Activated CD4-positive, alpha-beta memory T cell treated with anti-CD3 and anti-CD28 coated beads for 36 hours (primary cell): ENCODE results near the gene TRPC5OS. TPM values are rescaled to one million over a fixed set of nuclear protein-coding genes. Genes with fewer than 3 reads are reported as not detected.

Experiments
- CTCF ChIA-PET: fragments of 350-600 bp; sonication (Branson Sonifier 250); formaldehyde crosslinking; loops from one replicate; lab custom pipeline; 2021; ENCODE audit warnings: antibody characterized with exemption, inconsistent platforms; lab: Charles Lee
- POLR2A ChIA-PET: fragments of 350-600 bp; sonication (Branson Sonifier 250); formaldehyde crosslinking; loops from one replicate; lab custom pipeline; 2021; ENCODE audit warnings: antibody characterized with exemption; lab: Charles Lee
- DNase-seq: peaks from one replicate; pipeline ENCODE4 v3.0.0-alpha.2; 2020
- H3K27ac Mint-ChIP-seq: one replicate; pipeline ENCODE4 v1.8.0; 2021; ENCODE audit warnings: mixed read lengths
- H3K27me3 Mint-ChIP-seq: one replicate; pipeline ENCODE4 v1.8.0; 2021; ENCODE audit warnings: mixed read lengths
- H3K36me3 Mint-ChIP-seq: one replicate; pipeline ENCODE4 v1.8.0; 2021; ENCODE audit warnings: mixed read lengths
- H3K4me1 Mint-ChIP-seq: one replicate; pipeline ENCODE4 v1.8.0; 2021; ENCODE audit warnings: low read depth, mixed read lengths
- H3K4me3 Mint-ChIP-seq: one replicate; pipeline ENCODE4 v1.8.0; 2021; ENCODE audit warnings: mild to moderate bottlenecking, mixed read lengths
- H3K9me3 Mint-ChIP-seq: one replicate; pipeline ENCODE4 v1.8.0; 2021; ENCODE audit warnings: mixed read lengths
- intact Hi-C: fragments of 100-400 bp; cut with micrococcal nuclease; formaldehyde crosslinking; loops from one replicate; pipeline ENCODE4 v1.15.1; 2023
- total RNA-seq, 2 experiments: library from RNA; stranded (reverse); gene quantifications; one replicate each; pipeline ENCODE4 v1.2.3, GENCODE V29; 2021

TRPC5OS gene
- not detected for total RNA-seq

GRCh38 chrX:111875881-111876280, at the start of gene TRPC5OS:
TRPC5OS (plus strand) TSS chrX:111876181; CDS start chrX:111901850, 25,669 bp downstream.
- no peak within 1 kb of the TSS for H3K27ac Mint-ChIP-seq
- peaks cover 2% of the 10 kb centered on the region for H3K27me3 Mint-ChIP-seq
- intact Hi-C loops: no loop called here
- no peaks in the 10 kb centered on the region for H3K36me3 Mint-ChIP-seq
- POLR2A ChIA-PET: no interaction called here
- CTCF ChIA-PET: no interaction called here
- no peaks in the 10 kb centered on the region for H3K4me1 Mint-ChIP-seq
- DNase-seq: no peak
- no peaks in the 10 kb centered on the region for H3K9me3 Mint-ChIP-seq
- no peak within 1 kb of the TSS for H3K4me3 Mint-ChIP-seq

- intact Hi-C loops: no loop called here
- Mint-ChIP-seq H3K27ac (no peak overlapping the region), H3K27me3 (no peaks in the 10 kb centered on the region), H3K4me3 (no peak overlapping the region), H3K4me1 (no peaks in the 10 kb centered on the region), H3K9me3 (no peaks in the 10 kb centered on the region), H3K36me3 (no peaks in the 10 kb centered on the region)
- DNase-seq: no peak
- CTCF ChIA-PET: no interaction called here
- POLR2A ChIA-PET: no interaction called here
Observed at GRCh38 chrX:111829345-111829744, 46.6 kb upstream of the TRPC5OS start.

- no peak overlapping the region for H3K4me3 Mint-ChIP-seq
- no peaks in the 10 kb centered on the region for H3K27me3 Mint-ChIP-seq
- CTCF ChIA-PET: no interaction called here
- H3K36me3 Mint-ChIP-seq: no peaks in the 10 kb centered on the region
- no peak overlapping the region for H3K27ac Mint-ChIP-seq
- DNase-seq: no peak
- POLR2A ChIA-PET: no interaction called here
- intact Hi-C loops: no loop called here
- no peaks in the 10 kb centered on the region for H3K4me1 Mint-ChIP-seq
- no peaks in the 10 kb centered on the region for H3K9me3 Mint-ChIP-seq
Observed at GRCh38 chrX:111830571-111830970, 45.4 kb upstream of the TRPC5OS start.

GRCh38 chrX:111831343-111831742, 44.6 kb upstream of the TRPC5OS start:
- no peak for DNase-seq
- no peak overlapping the region for H3K4me3 Mint-ChIP-seq
- intact Hi-C loops: no loop called here
- no peaks in the 10 kb centered on the region for H3K36me3 Mint-ChIP-seq
- CTCF ChIA-PET: no interaction called here
- H3K9me3 Mint-ChIP-seq: no peaks in the 10 kb centered on the region
- no peaks in the 10 kb centered on the region for H3K27me3 Mint-ChIP-seq
- H3K4me1 Mint-ChIP-seq: no peaks in the 10 kb centered on the region
- H3K27ac Mint-ChIP-seq: no peak overlapping the region
- POLR2A ChIA-PET: no interaction called here

- H3K4me1 Mint-ChIP-seq: no peaks in the 10 kb centered on the region
- CTCF ChIA-PET: no interaction called here
- H3K27ac Mint-ChIP-seq: no peak overlapping the region
- H3K36me3 Mint-ChIP-seq: no peaks in the 10 kb centered on the region
- DNase-seq: no peak
- H3K27me3 Mint-ChIP-seq: peaks cover 4% of the 10 kb centered on the region
- intact Hi-C loops: no loop called here
- H3K4me3 Mint-ChIP-seq: no peak overlapping the region
- H3K9me3 Mint-ChIP-seq: no peaks in the 10 kb centered on the region
- POLR2A ChIA-PET: no interaction called here
Observed at GRCh38 chrX:111837197-111837596, 38.8 kb upstream of the TRPC5OS start.

GRCh38 chrX:111847491-111848133, 28.4 kb upstream of the TRPC5OS start:
- Mint-ChIP-seq H3K9me3 (no peaks in the 10 kb centered on the region), H3K4me1 (no peaks in the 10 kb centered on the region), H3K27ac (no peak overlapping the region), H3K27me3 (peaks cover 1% of the 10 kb centered on the region), H3K36me3 (no peaks in the 10 kb centered on the region), H3K4me3 (no peak overlapping the region)
- DNase-seq: no peak
- ChIA-PET CTCF (no interaction called here), POLR2A (no interaction called here)
- intact Hi-C loops: no loop called here

GRCh38 chrX:111848541-111848940, 27.4 kb upstream of the TRPC5OS start:
- CTCF ChIA-PET: no interaction called here
- Mint-ChIP-seq H3K27me3 (peaks cover 1% of the 10 kb centered on the region), H3K36me3 (no peaks in the 10 kb centered on the region), H3K9me3 (no peaks in the 10 kb centered on the region), H3K4me3 (no peak overlapping the region), H3K4me1 (no peaks in the 10 kb centered on the region), H3K27ac (no peak overlapping the region)
- DNase-seq: no peak
- intact Hi-C loops: no loop called here
- POLR2A ChIA-PET: no interaction called here

GRCh38 chrX:111850975-111851374, 25.0 kb upstream of the TRPC5OS start:
- H3K27ac Mint-ChIP-seq: no peak overlapping the region
- ChIA-PET POLR2A (no interaction called here), CTCF (no interaction called here)
- H3K4me1 Mint-ChIP-seq: no peaks in the 10 kb centered on the region
- DNase-seq: no peak
- peaks cover 2% of the 10 kb centered on the region for H3K27me3 Mint-ChIP-seq
- intact Hi-C loops: no loop called here
- H3K9me3 Mint-ChIP-seq: no peaks in the 10 kb centered on the region
- H3K36me3 Mint-ChIP-seq: no peaks in the 10 kb centered on the region
- H3K4me3 Mint-ChIP-seq: no peak overlapping the region

- intact Hi-C loops: no loop called here
- Mint-ChIP-seq H3K4me3 (no peak overlapping the region), H3K27ac (no peak overlapping the region), H3K27me3 (peaks cover 1% of the 10 kb centered on the region), H3K36me3 (no peaks in the 10 kb centered on the region), H3K9me3 (no peaks in the 10 kb centered on the region), H3K4me1 (no peaks in the 10 kb centered on the region)
- CTCF ChIA-PET: no interaction called here
- DNase-seq: no peak
- POLR2A ChIA-PET: no interaction called here
Observed at GRCh38 chrX:111854556-111855490, 21.2 kb upstream of the TRPC5OS start.

GRCh38 chrX:111857534-111858060, 18.4 kb upstream of the TRPC5OS start:
- Mint-ChIP-seq H3K9me3 (no peaks in the 10 kb centered on the region), H3K27ac (no peak overlapping the region), H3K4me1 (no peaks in the 10 kb centered on the region), H3K27me3 (peaks cover 1% of the 10 kb centered on the region), H3K36me3 (no peaks in the 10 kb centered on the region), H3K4me3 (no peak overlapping the region)
- intact Hi-C loops: no loop called here
- CTCF ChIA-PET: no interaction called here
- no peak for DNase-seq
- POLR2A ChIA-PET: no interaction called here

- intact Hi-C loops: loop anchor here (10.0 kb wide), 1 partner anchor 783 kb away; no protein-coding TSS in a partner anchor
- Mint-ChIP-seq H3K4me1 (no peaks in the 10 kb centered on the region), H3K9me3 (no peaks in the 10 kb centered on the region), H3K36me3 (no peaks in the 10 kb centered on the region), H3K4me3 (no peak overlapping the region), H3K27ac (no peak overlapping the region), H3K27me3 (peaks cover 2% of the 10 kb centered on the region)
- CTCF ChIA-PET: no interaction called here
- DNase-seq: no peak
- POLR2A ChIA-PET: no interaction called here
Observed at GRCh38 chrX:111861605-111862004, 14.4 kb upstream of the TRPC5OS start.

- DNase-seq: no peak
- no peaks in the 10 kb centered on the region for H3K9me3 Mint-ChIP-seq
- POLR2A ChIA-PET: no interaction called here
- CTCF ChIA-PET: no interaction called here
- H3K4me1 Mint-ChIP-seq: no peaks in the 10 kb centered on the region
- no peaks in the 10 kb centered on the region for H3K36me3 Mint-ChIP-seq
- H3K4me3 Mint-ChIP-seq: no peak overlapping the region
- intact Hi-C loops: loop anchor here (10.0 kb wide), 1 partner anchor 778 kb away; no protein-coding TSS in a partner anchor
- H3K27ac Mint-ChIP-seq: no peak overlapping the region
- peaks cover 2% of the 10 kb centered on the region for H3K27me3 Mint-ChIP-seq
Observed at GRCh38 chrX:111867236-111867635, 8.7 kb upstream of the TRPC5OS start.
